ENCODE results near the gene TAF8.

- TF ChIP-seq CTCF (IDR thresholded peaks at IDR 0.05; ENCODE audit: low read length), result no peak
- TF ChIP-seq EZH2 (optimal IDR thresholded peaks at IDR 0.05; ENCODE audit: low read depth, low read length), result no peak
- no peak for TF ChIP-seq EZH2phosphoT487 (IDR thresholded peaks at IDR 0.05; ENCODE audit: low read length)
These were observed 63.8 kb downstream of the TAF8 start for GRCh38 chr6:42113936-42114636.

All from MM.1S (cell line).